22Rv1 (cell line): ENCODE measurements around the gene DCTN1.

Experiments used
- H3K27ac ChIP-seq: fragments of 450-650 bp; 2 replicates; pipeline ENCODE4 v1.5.1; 2017
- CTCF ChIP-seq: fragments of 450-650 bp; IDR thresholded peaks from 2 replicates; pipeline ENCODE4 v1.5.1; 2017; ENCODE audit warnings: mild to moderate bottlenecking
- ZFX ChIP-seq: fragments of 450-650 bp; IDR thresholded peaks from 2 replicates; pipeline ENCODE4 v1.6.1; 2017; ENCODE audit warnings: antibody characterized with exemption, borderline replicate concordance

Gene DCTN1

GRCh38 chr2:74407682-74408081 lies 27.6 kb upstream of the DCTN1 start:
- TF ChIP-seq CTCF (no peak), ZFX (no peak)
- no peak overlapping the region for H3K27ac ChIP-seq

- H3K27ac ChIP-seq: no peak overlapping the region
- TF ChIP-seq ZFX (no peak), CTCF (no peak)
Measured at GRCh38 chr2:74406035-74406434, 25.9 kb upstream of the DCTN1 start.

- no peak overlapping the region for H3K27ac ChIP-seq
- no peak for TF ChIP-seq CTCF
Measured at GRCh38 chr2:74401891-74402290, 21.8 kb upstream of the DCTN1 start.

GRCh38 chr2:74399785-74400184 lies 19.7 kb upstream of the DCTN1 start:
- no peak overlapping the region for H3K27ac ChIP-seq
- TF ChIP-seq CTCF (peak; percentile 72), ZFX (no peak)

- no peak for TF ChIP-seq CTCF
- no peak for TF ChIP-seq ZFX
- no peak overlapping the region for H3K27ac ChIP-seq
Measured at GRCh38 chr2:74396149-74396548, 16.0 kb upstream of the DCTN1 start.

- TF ChIP-seq ZFX (no peak), CTCF (no peak)
- H3K27ac ChIP-seq: no peak overlapping the region
Measured at GRCh38 chr2:74393525-74393924, 13.4 kb upstream of the DCTN1 start.

- no peak for TF ChIP-seq CTCF
- TF ChIP-seq ZFX: no peak
- H3K27ac ChIP-seq: peak overlapping the region; percentile 68
Measured at GRCh38 chr2:74392449-74392743, 12.3 kb upstream of the DCTN1 start.
